Measurements from ENCODE around the gene SSTR3. TPM values are rescaled to one million over a fixed set of nuclear protein-coding genes. Genes with fewer than 3 reads are reported as not detected.
A peak's percentile ranks its signal among the peaks of the same experiment; 100 is the strongest.

The SSTR3 gene
- total and polyA plus RNA-seq, 2 of the 13 experiments (the other 11 are each of a cell fraction or from before 2014, with no cell fraction given): 0.08 to 0.64 TPM

DNA sequence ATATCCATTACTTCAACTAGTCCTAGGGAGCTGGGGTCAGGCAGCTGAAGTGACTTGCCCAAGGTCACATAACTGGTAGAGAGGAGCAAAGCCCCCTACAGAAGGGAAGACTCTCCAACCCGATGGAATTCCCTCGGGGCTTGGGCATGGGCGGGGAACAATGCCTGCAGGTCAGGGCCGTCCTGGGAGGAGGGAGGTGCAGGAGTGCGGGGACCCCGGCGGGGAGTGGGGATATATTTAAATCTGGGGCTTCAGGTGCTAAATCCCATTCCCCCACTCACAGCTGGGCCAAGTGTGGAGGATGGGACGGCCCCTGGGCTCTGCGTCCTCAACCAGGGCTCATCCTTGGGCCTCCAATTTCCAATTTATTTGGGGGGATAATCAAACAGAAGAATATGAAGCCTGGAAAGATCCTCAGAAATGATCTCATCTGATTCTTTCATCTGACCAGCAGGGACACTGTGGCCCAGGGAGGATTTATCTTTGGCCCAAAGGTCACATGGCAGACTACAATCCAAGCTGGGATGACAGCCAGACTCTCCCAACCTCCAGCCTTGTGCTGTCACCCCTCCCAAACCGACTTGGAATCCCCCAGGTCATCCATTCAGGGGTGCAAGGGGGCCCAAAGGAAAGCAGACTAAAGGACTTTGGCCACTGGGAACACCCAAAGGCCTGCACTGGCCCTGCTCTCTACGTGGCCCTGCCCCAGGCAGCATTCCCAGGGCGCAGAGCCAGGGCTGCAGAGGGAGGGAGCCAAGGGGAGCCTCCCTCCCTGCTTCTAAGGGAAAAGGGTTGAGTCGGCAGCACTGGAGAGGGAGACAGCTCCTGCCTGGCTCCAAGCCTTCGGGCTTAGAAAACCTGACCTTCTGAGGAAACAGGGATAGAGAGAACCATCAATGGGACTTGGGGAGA is 15.5 kb downstream of the SSTR3 start (continued):
- TF ChIP-seq, protein P1, sequence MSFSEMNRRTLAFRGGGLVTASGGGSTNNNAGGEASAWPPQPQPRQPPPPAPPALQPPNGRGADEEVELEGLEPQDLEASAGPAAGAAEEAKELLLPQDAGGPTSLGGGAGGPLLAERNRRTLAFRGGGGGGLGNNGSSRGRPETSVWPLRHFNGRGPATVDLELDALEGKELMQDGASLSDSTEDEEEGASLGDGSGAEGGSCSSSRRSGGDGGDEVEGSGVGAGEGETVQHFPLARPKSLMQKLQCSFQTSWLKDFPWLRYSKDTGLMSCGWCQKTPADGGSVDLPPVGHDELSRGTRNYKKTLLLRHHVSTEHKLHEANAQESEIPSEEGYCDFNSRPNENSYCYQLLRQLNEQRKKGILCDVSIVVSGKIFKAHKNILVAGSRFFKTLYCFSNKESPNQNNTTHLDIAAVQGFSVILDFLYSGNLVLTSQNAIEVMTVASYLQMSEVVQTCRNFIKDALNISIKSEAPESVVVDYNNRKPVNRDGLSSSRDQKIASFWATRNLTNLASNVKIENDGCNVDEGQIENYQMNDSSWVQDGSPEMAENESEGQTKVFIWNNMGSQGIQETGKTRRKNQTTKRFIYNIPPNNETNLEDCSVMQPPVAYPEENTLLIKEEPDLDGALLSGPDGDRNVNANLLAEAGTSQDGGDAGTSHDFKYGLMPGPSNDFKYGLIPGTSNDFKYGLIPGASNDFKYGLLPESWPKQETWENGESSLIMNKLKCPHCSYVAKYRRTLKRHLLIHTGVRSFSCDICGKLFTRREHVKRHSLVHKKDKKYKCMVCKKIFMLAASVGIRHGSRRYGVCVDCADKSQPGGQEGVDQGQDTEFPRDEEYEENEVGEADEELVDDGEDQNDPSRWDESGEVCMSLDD (CRISPR knock-in tag; IDR thresholded peaks at IDR 0.05; ENCODE audit: borderline replicate concordance): peak; percentile 98
- no peak; the same call in 1 of the 2 replicates for TF ChIP-seq NRL (CRISPR knock-in tag; IDR thresholded peaks at IDR 0.05; ENCODE audit: borderline replicate concordance)
- TF ChIP-seq, protein P2, sequence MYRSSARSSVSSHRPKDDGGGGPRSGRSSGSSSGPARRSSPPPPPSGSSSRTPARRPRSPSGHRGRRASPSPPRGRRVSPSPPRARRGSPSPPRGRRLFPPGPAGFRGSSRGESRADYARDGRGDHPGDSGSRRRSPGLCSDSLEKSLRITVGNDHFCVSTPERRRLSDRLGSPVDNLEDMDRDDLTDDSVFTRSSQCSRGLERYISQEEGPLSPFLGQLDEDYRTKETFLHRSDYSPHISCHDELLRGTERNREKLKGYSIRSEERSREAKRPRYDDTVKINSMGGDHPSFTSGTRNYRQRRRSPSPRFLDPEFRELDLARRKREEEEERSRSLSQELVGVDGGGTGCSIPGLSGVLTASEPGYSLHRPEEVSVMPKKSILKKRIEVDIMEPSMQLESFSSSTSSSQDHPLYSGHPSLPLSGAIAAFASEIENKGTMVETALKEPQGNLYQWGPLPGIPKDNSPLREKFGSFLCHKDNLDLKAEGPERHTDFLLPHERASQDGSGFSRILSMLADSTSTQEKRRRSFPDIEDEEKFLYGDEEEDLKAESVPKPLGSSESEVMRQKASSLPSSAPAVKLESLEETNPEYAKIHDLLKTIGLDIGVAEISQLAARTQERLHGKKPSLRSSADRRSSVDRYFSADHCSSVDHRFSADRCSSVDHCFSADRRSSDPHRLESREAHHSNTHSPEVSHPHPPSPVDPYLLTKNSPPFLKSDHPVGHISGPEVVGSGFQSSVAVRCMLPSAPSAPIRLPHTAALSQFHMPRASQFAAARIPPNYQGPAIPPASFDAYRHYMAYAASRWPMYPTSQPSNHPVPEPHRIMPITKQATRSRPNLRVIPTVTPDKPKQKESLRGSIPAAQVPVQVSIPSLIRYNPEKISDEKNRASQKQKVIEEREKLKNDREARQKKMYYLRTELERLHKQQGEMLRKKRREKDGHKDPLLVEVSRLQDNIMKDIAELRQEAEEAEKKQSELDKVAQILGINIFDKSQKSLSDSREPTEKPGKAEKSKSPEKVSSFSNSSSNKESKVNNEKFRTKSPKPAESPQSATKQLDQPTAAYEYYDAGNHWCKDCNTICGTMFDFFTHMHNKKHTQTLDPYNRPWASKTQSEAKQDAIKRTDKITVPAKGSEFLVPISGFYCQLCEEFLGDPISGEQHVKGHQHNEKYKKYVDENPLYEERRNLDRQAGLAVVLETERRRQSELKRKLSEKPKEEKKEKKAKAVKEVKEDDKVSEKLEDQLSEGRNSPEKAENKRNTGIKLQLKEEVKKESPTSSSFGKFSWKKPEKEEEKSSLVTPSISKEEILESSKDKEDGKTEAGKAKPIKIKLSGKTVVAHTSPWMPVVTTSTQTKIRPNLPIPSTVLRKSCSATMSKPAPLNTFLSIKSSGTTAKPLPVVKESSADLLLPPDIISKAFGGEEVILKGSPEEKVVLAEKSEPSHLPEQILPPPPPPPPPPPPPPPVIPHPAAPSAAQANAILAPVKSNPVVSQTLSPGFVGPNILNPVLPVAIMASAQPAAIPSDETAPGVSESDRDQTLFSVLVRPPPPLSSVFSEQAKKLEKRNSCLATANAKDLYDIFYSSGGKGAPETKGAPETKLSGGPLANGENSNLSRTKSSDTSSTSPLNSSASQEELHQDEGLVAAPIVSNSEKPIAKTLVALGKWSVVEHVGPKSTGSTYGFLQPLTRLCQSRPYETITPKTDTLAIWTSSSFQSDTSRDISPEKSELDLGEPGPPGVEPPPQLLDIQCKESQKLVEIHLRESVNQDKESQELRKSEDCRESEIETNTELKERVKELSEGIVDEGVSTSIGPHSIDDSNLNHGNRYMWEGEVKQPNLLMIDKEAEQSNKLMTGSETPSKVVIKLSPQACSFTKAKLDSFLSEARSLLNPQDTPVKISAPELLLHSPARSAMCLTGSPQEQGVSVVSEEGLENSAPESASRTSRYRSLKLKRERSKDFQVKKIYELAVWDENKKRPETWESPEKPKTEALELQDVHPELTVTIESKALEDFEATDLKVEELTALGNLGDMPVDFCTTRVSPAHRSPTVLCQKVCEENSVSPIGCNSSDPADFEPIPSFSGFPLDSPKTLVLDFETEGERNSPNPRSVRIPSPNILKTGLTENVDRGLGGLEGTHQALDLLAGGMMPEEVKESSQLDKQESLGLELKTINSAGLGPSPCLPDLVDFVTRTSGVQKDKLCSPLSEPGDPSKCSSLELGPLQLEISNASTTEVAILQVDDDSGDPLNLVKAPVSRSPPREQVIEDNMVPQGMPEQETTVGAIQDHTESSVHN (CRISPR knock-in tag; IDR thresholded peaks at IDR 0.05): no peak
- 0 out of 2 replicates have a peak, but pooled peaks have one; percentile 42 for TF ChIP-seq FOXC1 (CRISPR knock-in tag; IDR thresholded peaks at IDR 0.05; ENCODE audit: borderline replicate concordance)
- TF ChIP-seq ZNF607 (CRISPR knock-in tag; IDR thresholded peaks at IDR 0.05; ENCODE audit: borderline replicate concordance): 0 out of 2 replicates have a peak, but pooled peaks have one; percentile 34
- no peak for TF ChIP-seq ZNF660 (CRISPR knock-in tag; IDR thresholded peaks at IDR 0.05; ENCODE audit: borderline replicate concordance, low read depth)
- no peak for TF ChIP-seq TOE1 (CRISPR knock-in tag; IDR thresholded peaks at IDR 0.05)
- TF ChIP-seq ZNF18 (CRISPR knock-in tag; IDR thresholded peaks at IDR 0.05; ENCODE audit: insufficient replicate concordance): no peak
- TF ChIP-seq WIZ (CRISPR knock-in tag; IDR thresholded peaks at IDR 0.05): 0 out of 2 replicates have a peak, but pooled peaks have one; percentile 39
- no peak for TF ChIP-seq ZNF225 (CRISPR knock-in tag; IDR thresholded peaks at IDR 0.05)
- no peak for TF ChIP-seq ZNF563 (CRISPR knock-in tag; IDR thresholded peaks at IDR 0.05)
- TF ChIP-seq ZNF263 (CRISPR knock-in tag; IDR thresholded peaks at IDR 0.05): peak; percentile 73; the same call in 1 of the 2 replicates
- TF ChIP-seq ZIK1 (CRISPR knock-in tag; IDR thresholded peaks at IDR 0.05; ENCODE audit: borderline replicate concordance, low read depth): 0 out of 2 replicates have a peak, but pooled peaks have one; percentile 61
- peak; percentile 83 for TF ChIP-seq HIVEP1 (CRISPR knock-in tag; IDR thresholded peaks at IDR 0.05)
- TF ChIP-seq AHR (CRISPR knock-in tag; IDR thresholded peaks at IDR 0.05): no peak
